CD4-positive, alpha-beta T cell treated with Interleukin-6 at 100 ng/mL for 8 hours (primary cell): ENCODE results near the gene IL3RA.
"Not testable (repeated sequence)": the region's sequence is repeated elsewhere in the genome, so short reads cannot be mapped to it uniquely, and the experiment has no call there.

ENCODE experiments used
- DNase-seq: peaks from one replicate; pipeline ENCODE4 v3.0.0-alpha.2; 2020; ENCODE audit warnings: mixed read lengths, low spot score

The IL3RA gene

DNA sequence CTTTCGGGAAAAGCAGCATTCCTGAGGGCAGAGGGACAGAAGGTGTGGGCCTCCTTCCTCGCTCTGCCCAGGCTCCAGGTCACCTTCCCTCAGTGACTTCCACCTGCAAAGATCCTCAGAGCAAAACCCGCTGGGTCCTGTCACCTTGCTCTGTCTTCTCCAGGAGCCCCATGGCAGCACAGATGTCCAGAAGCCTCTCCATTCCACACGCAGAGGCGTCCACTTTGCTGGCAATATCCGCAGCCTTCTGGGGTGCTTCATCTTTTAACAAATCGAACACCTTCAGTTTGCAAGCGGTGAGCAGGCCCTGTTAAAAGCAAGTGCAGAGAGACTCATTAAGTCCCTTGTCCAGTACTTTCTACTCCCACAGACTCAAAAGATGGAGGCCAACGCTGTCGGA, 88.8 kb downstream of the IL3RA start:
- DNase-seq, result no peak

GRCh38 chrX:1426321-1426720, 89.7 kb downstream of the IL3RA start:
- not testable (repeated sequence) for DNase-seq

DNA sequence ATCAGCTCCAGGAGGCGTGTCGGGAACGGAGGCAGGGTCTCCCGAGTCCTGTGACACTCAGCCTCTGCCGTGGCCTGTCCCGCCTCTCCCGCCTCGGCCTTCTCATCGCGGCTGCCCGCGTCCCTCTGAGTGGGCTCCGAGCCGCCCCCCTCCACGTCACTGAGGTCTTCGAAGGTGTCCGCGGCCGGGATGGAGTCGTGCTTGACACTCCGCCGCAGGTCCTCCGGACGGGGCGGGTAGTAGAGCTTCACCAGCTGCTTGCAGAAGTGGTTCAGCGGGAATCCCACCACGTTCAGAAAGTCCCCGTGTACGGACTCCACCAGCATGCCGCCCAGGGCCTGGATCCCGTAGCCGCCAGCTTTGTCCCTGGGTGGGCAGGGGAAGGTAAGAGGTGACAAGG, 91.2 kb downstream of the IL3RA start:
- no peak for DNase-seq

DNA sequence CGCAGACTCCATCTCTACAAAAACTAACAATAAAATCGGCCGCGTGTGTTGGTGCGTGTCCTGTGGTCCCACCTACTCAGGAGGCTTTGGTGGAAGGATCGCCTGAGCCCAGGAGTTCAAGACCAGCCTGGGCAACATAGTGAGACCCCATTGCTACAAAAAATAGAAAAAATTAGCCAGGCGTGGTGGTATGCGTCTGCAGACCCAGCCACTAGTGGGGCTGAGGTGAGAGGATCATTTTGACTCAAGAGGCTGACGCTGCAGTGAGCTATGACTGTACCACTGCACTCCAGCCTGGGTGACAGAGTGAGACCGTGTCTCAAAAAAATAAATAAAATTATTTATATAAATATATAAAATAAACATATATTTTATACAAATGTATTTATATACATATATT, 93.9 kb downstream of the IL3RA start:
- DNase-seq, result no peak
